ENCODE data around the gene VAMP8. TPM values are rescaled to one million over a fixed set of nuclear protein-coding genes. Genes with fewer than 3 reads are reported as not detected.
A peak's percentile ranks its signal among the peaks of the same experiment; 100 is the strongest.

Gene VAMP8
- polyA plus RNA-seq, 3 donors = 260 to 761 (median 623) TPM

GRCh38 chr2:85531589-85531988 is 45.8 kb upstream of the VAMP8 start:
- H3K4me1 Mint-ChIP-seq = peaks cover 26% of the 10 kb centered on the region
- H3K9me3 Mint-ChIP-seq = peaks cover 0 to 2% (median 0%) of the 10 kb centered on the region in 7 donors
- TF ChIP-seq CTCF (IDR thresholded peaks at IDR 0.05) = no peak
- Histone ChIP-seq H3K36me3 (replicated peaks in 1 of 2; ENCODE audit: control insufficient read depth in 1 of 2, insufficient read depth in 2 of 2, low read length in 2 of 2) (no peaks in the 10 kb centered on the region), H3K79me2 (ENCODE audit: insufficient read depth, low read length) (peaks cover 8% of the 10 kb centered on the region), H3K9me3 (replicated peaks in 1 of 2; ENCODE audit: control insufficient read depth in 1 of 2, insufficient read depth in 1 of 2, low read length in 2 of 2) (no peaks in the 10 kb centered on the region), H4K20me1 (ENCODE audit: insufficient read depth, low read length) (no peaks in the 10 kb centered on the region), H3K27me3 (ENCODE audit: control insufficient read depth in 2 of 2, insufficient read depth in 2 of 2, low read length in 2 of 2) (no peaks in the 10 kb centered on the region), H2AFZ (ENCODE audit: insufficient read depth, low read depth, low read length, poor library complexity, severe bottlenecking) (no peak overlapping the region), H3K4me3 (replicated peaks in 1 of 3; ENCODE audit: low read depth in 2 of 3, low read length in 3 of 3) (no peak overlapping the region), H3K27ac (ENCODE audit: low read depth in 1 of 2, low read length in 2 of 2) (no peak overlapping the region), H3K4me2 (replicated peaks; ENCODE audit: extremely low read depth, low read length, poor library complexity, severe bottlenecking) (no peak overlapping the region), H3K4me1 (ENCODE audit: control insufficient read depth in 1 of 2, insufficient read depth in 2 of 2, low read length in 2 of 2) (peaks cover 10 to 22% of the 10 kb centered on the region in 2 donors), H3K9ac (ENCODE audit: insufficient read depth, low read length, poor library complexity, severe bottlenecking) (no peak overlapping the region)
- intact Hi-C loops (cut with micrococcal nuclease) = no loop called here
- H3K4me3 Mint-ChIP-seq = no peak overlapping the region
- no peak for DNase-seq
- H3K36me3 Mint-ChIP-seq = peaks cover 0 to 2% of the 10 kb centered on the region in 2 donors
- H3K27me3 Mint-ChIP-seq (ENCODE audit: low read depth in 3 of 3) = peaks cover 0 to 5% (median 2%) of the 10 kb centered on the region in 3 donors
- no CpG with 5 or more reads among the region's 2 CpGs for WGBS (ENCODE audit: insufficient coverage)
- no peak overlapping the region for H3K27ac Mint-ChIP-seq

- Mint-ChIP-seq H3K4me3 (no peak overlapping the region), H3K27ac (peak overlapping the region in 6 of 7 donors; percentile 21 to 91 (median 62)), H3K4me1 (peaks cover 38% of the 10 kb centered on the region), H3K9me3 (peaks cover 0 to 2% (median 0%) of the 10 kb centered on the region in 7 donors), H3K27me3 (ENCODE audit: low read depth in 3 of 3) (peaks cover 0 to 1% (median 1%) of the 10 kb centered on the region in 3 donors), H3K36me3 (no peaks in the 10 kb centered on the region)
- no peaks in the 10 kb centered on the region for H3K9me3 ChIP-seq (replicated peaks in 1 of 2; ENCODE audit: control insufficient read depth in 1 of 2, insufficient read depth in 1 of 2, low read length in 2 of 2)
- no peak for TF ChIP-seq CTCF (IDR thresholded peaks at IDR 0.05)
- H3K4me2 ChIP-seq (replicated peaks; ENCODE audit: extremely low read depth, low read length, poor library complexity, severe bottlenecking) = no peak overlapping the region
- H3K27me3 ChIP-seq (ENCODE audit: control insufficient read depth in 2 of 2, insufficient read depth in 2 of 2, low read length in 2 of 2) = no peaks in the 10 kb centered on the region
- H3K79me2 ChIP-seq (ENCODE audit: insufficient read depth, low read length) = peaks cover 29% of the 10 kb centered on the region
- intact Hi-C loops (cut with micrococcal nuclease) = no loop called here
- no peak overlapping the region for H3K9ac ChIP-seq (ENCODE audit: insufficient read depth, low read length, poor library complexity, severe bottlenecking)
- no peak for DNase-seq
- H2AFZ ChIP-seq (ENCODE audit: insufficient read depth, low read depth, low read length, poor library complexity, severe bottlenecking) = peak overlapping the region; percentile 61
- peak overlapping the region in 1 of 2 donors; percentile 59 for H3K27ac ChIP-seq (ENCODE audit: low read depth in 1 of 2, low read length in 2 of 2)
- no peak overlapping the region for H3K4me3 ChIP-seq (replicated peaks in 1 of 3; ENCODE audit: low read depth in 2 of 3, low read length in 3 of 3)
- H3K36me3 ChIP-seq (replicated peaks in 1 of 2; ENCODE audit: control insufficient read depth in 1 of 2, insufficient read depth in 2 of 2, low read length in 2 of 2) = no peaks in the 10 kb centered on the region
- peaks cover 1% of the 10 kb centered on the region for H4K20me1 ChIP-seq (ENCODE audit: insufficient read depth, low read length)
- peaks cover 19 to 38% of the 10 kb centered on the region in 2 donors for H3K4me1 ChIP-seq (ENCODE audit: control insufficient read depth in 1 of 2, insufficient read depth in 2 of 2, low read length in 2 of 2)
- WGBS (ENCODE audit: insufficient coverage) = 86% methylated on average over 1 of the region's 3 CpGs
These were observed 43.3 kb upstream of the VAMP8 start for GRCh38 chr2:85534099-85534498.

All from CD14-positive monocyte (primary cell).